Neural crest cell (in vitro differentiated cells): ENCODE data around the gene WAPL. TPM values are rescaled to one million over a fixed set of nuclear protein-coding genes. Genes with fewer than 3 reads are reported as not detected.

Experiments used
- DNase-seq: peaks from one replicate; pipeline ENCODE4 v3.0.0; 2021; ENCODE audit warnings: low read depth, mixed read lengths, low spot score
- H3K27ac Mint-ChIP-seq: one replicate; pipeline ENCODE4 v1.8.0; 2021; ENCODE audit warnings: mild to moderate bottlenecking, mixed read lengths; ENCODE audit not compliant: unreplicated experiment
- H3K27me3 Mint-ChIP-seq: 2 replicates; pipeline ENCODE4 v1.8.0; 2021; ENCODE audit warnings: low read depth, mild to moderate bottlenecking, mixed read lengths
- H3K36me3 Mint-ChIP-seq: 2 replicates; pipeline ENCODE4 v1.8.0; 2021; ENCODE audit warnings: low read depth, mild to moderate bottlenecking, mixed read lengths
- H3K4me1 Mint-ChIP-seq: 2 replicates; pipeline ENCODE4 v1.8.0; 2021; ENCODE audit warnings: mixed read lengths
- H3K4me3 Mint-ChIP-seq: one replicate; pipeline ENCODE4 v1.8.0; 2021; ENCODE audit warnings: mild to moderate bottlenecking, mixed read lengths
- H3K9me3 Mint-ChIP-seq: 2 replicates; pipeline ENCODE4 v1.8.0; 2021; ENCODE audit warnings: mixed read lengths
- CTCF ChIP-seq: fragments of 200-600 bp; sonication (generic); conservative IDR thresholded peaks from 2 replicates; pipeline ENCODE4 v1.5.0; 2021; ENCODE audit warnings: antibody characterized with exemption, mild to moderate bottlenecking
- total RNA-seq: library from RNA; stranded (reverse); gene quantifications from 2 replicates; pipeline ENCODE4 v1.2.1, GENCODE V29; 2021

Gene WAPL
- total RNA-seq, 1 donor from 2014 or later, result 54.0 TPM

- no peak overlapping the region for H3K27ac Mint-ChIP-seq
- no peak for DNase-seq
- H3K9me3 Mint-ChIP-seq, result no peaks in the 10 kb centered on the region
- no peaks in the 10 kb centered on the region for H3K36me3 Mint-ChIP-seq
- H3K4me3 Mint-ChIP-seq, result no peak overlapping the region
- H3K4me1 Mint-ChIP-seq, result no peaks in the 10 kb centered on the region
- H3K27me3 Mint-ChIP-seq, result no peaks in the 10 kb centered on the region
- TF ChIP-seq CTCF, result no peak
These were observed 34.9 kb upstream of the WAPL start for GRCh38 chr10:86556532-86556931.

- no peaks in the 10 kb centered on the region for H3K36me3 Mint-ChIP-seq
- no peak for TF ChIP-seq CTCF
- no peak overlapping the region for H3K27ac Mint-ChIP-seq
- no peak for DNase-seq
- H3K4me1 Mint-ChIP-seq, result no peaks in the 10 kb centered on the region
- no peaks in the 10 kb centered on the region for H3K9me3 Mint-ChIP-seq
- H3K4me3 Mint-ChIP-seq, result no peak overlapping the region
- H3K27me3 Mint-ChIP-seq, result peaks cover 5% of the 10 kb centered on the region
These were observed 32.0 kb upstream of the WAPL start for GRCh38 chr10:86553639-86554038.

GRCh38 chr10:86553213-86553612 lies 31.6 kb upstream of the WAPL start:
- peaks cover 5% of the 10 kb centered on the region for H3K27me3 Mint-ChIP-seq
- H3K4me1 Mint-ChIP-seq, result no peaks in the 10 kb centered on the region
- no peak for TF ChIP-seq CTCF
- no peaks in the 10 kb centered on the region for H3K36me3 Mint-ChIP-seq
- no peak for DNase-seq
- no peaks in the 10 kb centered on the region for H3K9me3 Mint-ChIP-seq
- no peak overlapping the region for H3K27ac Mint-ChIP-seq
- no peak overlapping the region for H3K4me3 Mint-ChIP-seq

GRCh38 chr10:86547296-86547695 lies 25.7 kb upstream of the WAPL start:
- TF ChIP-seq CTCF, result no peak
- peaks cover 5% of the 10 kb centered on the region for H3K27me3 Mint-ChIP-seq
- DNase-seq, result no peak
- H3K4me3 Mint-ChIP-seq, result no peak overlapping the region
- no peaks in the 10 kb centered on the region for H3K36me3 Mint-ChIP-seq
- H3K9me3 Mint-ChIP-seq, result no peaks in the 10 kb centered on the region
- no peak overlapping the region for H3K27ac Mint-ChIP-seq
- H3K4me1 Mint-ChIP-seq, result no peaks in the 10 kb centered on the region

- no peak for DNase-seq
- Mint-ChIP-seq H3K27ac (no peak overlapping the region), H3K9me3 (no peaks in the 10 kb centered on the region), H3K36me3 (no peaks in the 10 kb centered on the region), H3K4me3 (no peak overlapping the region), H3K27me3 (peaks cover 3% of the 10 kb centered on the region), H3K4me1 (no peaks in the 10 kb centered on the region)
- TF ChIP-seq CTCF, result no peak
These were observed 23.5 kb upstream of the WAPL start for GRCh38 chr10:86545101-86545500.

- Mint-ChIP-seq H3K4me1 (no peaks in the 10 kb centered on the region), H3K27ac (no peak overlapping the region), H3K4me3 (no peak overlapping the region), H3K36me3 (no peaks in the 10 kb centered on the region), H3K27me3 (no peaks in the 10 kb centered on the region), H3K9me3 (no peaks in the 10 kb centered on the region)
- TF ChIP-seq CTCF, result no peak
- no peak for DNase-seq
These were observed 18.4 kb upstream of the WAPL start for GRCh38 chr10:86540016-86540415.
